ENCODE data around the gene FKBP4.

Gene FKBP4, protein sequence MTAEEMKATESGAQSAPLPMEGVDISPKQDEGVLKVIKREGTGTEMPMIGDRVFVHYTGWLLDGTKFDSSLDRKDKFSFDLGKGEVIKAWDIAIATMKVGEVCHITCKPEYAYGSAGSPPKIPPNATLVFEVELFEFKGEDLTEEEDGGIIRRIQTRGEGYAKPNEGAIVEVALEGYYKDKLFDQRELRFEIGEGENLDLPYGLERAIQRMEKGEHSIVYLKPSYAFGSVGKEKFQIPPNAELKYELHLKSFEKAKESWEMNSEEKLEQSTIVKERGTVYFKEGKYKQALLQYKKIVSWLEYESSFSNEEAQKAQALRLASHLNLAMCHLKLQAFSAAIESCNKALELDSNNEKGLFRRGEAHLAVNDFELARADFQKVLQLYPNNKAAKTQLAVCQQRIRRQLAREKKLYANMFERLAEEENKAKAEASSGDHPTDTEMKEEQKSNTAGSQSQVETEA

DNA sequence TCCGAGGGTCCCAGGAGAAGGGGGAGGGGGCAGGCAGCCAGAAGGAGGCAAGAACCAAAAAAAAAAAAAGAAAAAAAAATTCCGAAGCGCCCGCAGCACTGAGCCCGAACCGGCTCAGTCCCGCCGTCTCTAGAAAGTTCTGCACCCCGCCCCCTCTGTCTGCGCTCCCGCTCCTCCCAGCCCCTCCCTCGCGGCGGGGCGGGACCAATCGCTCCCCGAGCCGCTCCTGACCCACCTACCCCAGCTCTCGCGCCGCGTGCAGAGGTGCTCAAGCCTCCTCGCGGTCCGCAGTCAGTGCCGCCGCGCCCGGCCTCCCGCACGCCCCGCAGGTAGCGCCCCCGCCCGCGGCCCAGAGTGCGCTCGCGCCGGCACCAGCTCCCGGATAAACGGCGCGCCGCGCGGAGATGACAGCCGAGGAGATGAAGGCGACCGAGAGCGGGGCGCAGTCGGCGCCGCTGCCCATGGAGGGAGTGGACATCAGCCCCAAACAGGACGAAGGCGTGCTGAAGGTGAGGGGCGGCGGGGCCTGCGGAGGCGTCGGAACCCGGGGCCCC, at the start of gene FKBP4:
Gene FKBP4 (plus strand): TSS at position 235 of the 554 bp plus-strand sequence. CDS start 170 bp downstream, at position 405.
- Histone ChIP-seq H3K9me2 (replicated peaks; ENCODE audit: control insufficient read depth, low read length) (no peaks in the 10 kb centered on the region), H3K27me3 (ENCODE audit: control insufficient read depth, low read length) (no peaks in the 10 kb centered on the region), H3K36me3 (ENCODE audit: control insufficient read depth, low read length) (peaks cover 41% of the 10 kb centered on the region), H3K27ac (ENCODE audit: low read depth, low read length) (no peak within 1 kb of the TSS), H3K4me2 (ENCODE audit: low read length) (peak within 1 kb of the TSS; percentile 93), H3K79me2 (ENCODE audit: control insufficient read depth, low read length) (peaks cover 50% of the 10 kb centered on the region), H3K9me3 (ENCODE audit: control insufficient read depth, insufficient read depth, low read length) (no peaks in the 10 kb centered on the region), H3K4me1 (ENCODE audit: control insufficient read depth, low read length) (peaks cover 22% of the 10 kb centered on the region), H4K20me1 (ENCODE audit: control insufficient read depth, insufficient read depth, low read depth, low read length) (peaks cover 31% of the 10 kb centered on the region), H3F3A (ENCODE audit: control insufficient read depth, insufficient read depth) (no peaks in the 10 kb centered on the region; the same call in 1 of the 2 replicates), H3K4me3 (ENCODE audit: low read length) (peak within 1 kb of the TSS; percentile 95)
- TF ChIP-seq EZH2phosphoT487 (IDR thresholded peaks at IDR 0.05; ENCODE audit: borderline replicate concordance, low read length) = no peak
- TF ChIP-seq, protein P1, sequence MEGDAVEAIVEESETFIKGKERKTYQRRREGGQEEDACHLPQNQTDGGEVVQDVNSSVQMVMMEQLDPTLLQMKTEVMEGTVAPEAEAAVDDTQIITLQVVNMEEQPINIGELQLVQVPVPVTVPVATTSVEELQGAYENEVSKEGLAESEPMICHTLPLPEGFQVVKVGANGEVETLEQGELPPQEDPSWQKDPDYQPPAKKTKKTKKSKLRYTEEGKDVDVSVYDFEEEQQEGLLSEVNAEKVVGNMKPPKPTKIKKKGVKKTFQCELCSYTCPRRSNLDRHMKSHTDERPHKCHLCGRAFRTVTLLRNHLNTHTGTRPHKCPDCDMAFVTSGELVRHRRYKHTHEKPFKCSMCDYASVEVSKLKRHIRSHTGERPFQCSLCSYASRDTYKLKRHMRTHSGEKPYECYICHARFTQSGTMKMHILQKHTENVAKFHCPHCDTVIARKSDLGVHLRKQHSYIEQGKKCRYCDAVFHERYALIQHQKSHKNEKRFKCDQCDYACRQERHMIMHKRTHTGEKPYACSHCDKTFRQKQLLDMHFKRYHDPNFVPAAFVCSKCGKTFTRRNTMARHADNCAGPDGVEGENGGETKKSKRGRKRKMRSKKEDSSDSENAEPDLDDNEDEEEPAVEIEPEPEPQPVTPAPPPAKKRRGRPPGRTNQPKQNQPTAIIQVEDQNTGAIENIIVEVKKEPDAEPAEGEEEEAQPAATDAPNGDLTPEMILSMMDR (IDR thresholded peaks at IDR 0.05; ENCODE audit: low read depth, low read length, poor library complexity, severe bottlenecking) = no peak

DNA sequence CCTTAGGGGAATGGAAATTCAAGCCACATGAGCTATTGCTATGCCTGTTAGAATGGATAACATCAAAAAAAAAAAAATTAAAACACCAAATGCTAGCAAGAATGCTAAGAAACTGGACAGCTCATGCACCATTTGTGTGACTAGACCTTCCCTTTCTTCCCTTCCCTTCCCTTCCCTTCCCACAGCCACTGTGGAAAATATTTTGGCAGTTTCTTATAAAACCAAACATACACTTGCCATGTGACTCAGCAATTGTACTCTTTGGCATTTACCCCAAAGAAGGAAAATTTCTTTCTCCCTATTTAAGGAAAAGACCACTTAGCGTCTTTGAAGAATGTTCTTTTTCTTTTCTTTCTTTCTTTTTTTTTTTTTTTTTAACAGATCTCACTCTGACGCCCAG, 49.1 kb upstream of the FKBP4 start:
- no peaks in the 10 kb centered on the region for H3K27me3 ChIP-seq (ENCODE audit: control insufficient read depth, low read length)
- H3K79me2 ChIP-seq (ENCODE audit: control insufficient read depth, low read length) = no peaks in the 10 kb centered on the region
- no peaks in the 10 kb centered on the region for H3K36me3 ChIP-seq (ENCODE audit: control insufficient read depth, low read length)
- TF ChIP-seq EZH2phosphoT487 (IDR thresholded peaks at IDR 0.05; ENCODE audit: borderline replicate concordance, low read length) = no peak
- TF ChIP-seq, protein P1 (IDR thresholded peaks at IDR 0.05; ENCODE audit: low read depth, low read length, poor library complexity, severe bottlenecking) = no peak
- no peak overlapping the region for H3K4me3 ChIP-seq (ENCODE audit: low read length)
- no peak overlapping the region for H3K4me2 ChIP-seq (ENCODE audit: low read length)
- no peaks in the 10 kb centered on the region for H4K20me1 ChIP-seq (ENCODE audit: control insufficient read depth, insufficient read depth, low read depth, low read length)
- no peak overlapping the region for H3K27ac ChIP-seq (ENCODE audit: low read depth, low read length)
- H3K9me3 ChIP-seq (ENCODE audit: control insufficient read depth, insufficient read depth, low read length) = no peaks in the 10 kb centered on the region
- H3F3A ChIP-seq (ENCODE audit: control insufficient read depth, insufficient read depth) = no peaks in the 10 kb centered on the region
- H3K4me1 ChIP-seq (ENCODE audit: control insufficient read depth, low read length) = no peaks in the 10 kb centered on the region
- no peaks in the 10 kb centered on the region for H3K9me2 ChIP-seq (replicated peaks; ENCODE audit: control insufficient read depth, low read length)

DNA sequence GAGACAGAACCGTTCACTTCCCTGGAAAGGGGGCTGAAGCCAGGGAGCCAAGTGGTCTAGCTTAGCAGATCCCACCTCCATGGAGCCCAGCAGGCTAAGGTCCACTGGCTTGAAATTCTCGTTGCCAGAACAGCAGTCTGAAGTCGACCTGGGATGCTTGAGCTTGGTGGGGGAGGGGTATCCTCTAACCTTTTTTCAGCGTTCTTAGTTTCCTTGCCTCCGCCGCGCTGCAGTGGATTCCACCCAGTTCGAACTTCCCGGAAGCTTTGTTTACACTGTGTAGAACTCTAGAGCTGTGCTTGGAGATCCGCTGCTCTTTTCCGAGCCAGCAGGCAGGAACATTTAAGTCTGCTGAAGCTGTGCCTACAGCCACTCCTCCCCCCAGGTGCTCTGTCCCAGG, 45.2 kb upstream of the FKBP4 start:
- Histone ChIP-seq H3K27ac (ENCODE audit: low read depth, low read length) (no peak overlapping the region), H3K27me3 (ENCODE audit: control insufficient read depth, low read length) (0 out of 2 replicates have a peak, but pooled peaks cover under 1% of the 10 kb centered on the region), H3K79me2 (ENCODE audit: control insufficient read depth, low read length) (no peaks in the 10 kb centered on the region), H3K36me3 (ENCODE audit: control insufficient read depth, low read length) (no peaks in the 10 kb centered on the region), H3K4me1 (ENCODE audit: control insufficient read depth, low read length) (no peaks in the 10 kb centered on the region), H3K4me2 (ENCODE audit: low read length) (no peak overlapping the region), H4K20me1 (ENCODE audit: control insufficient read depth, insufficient read depth, low read depth, low read length) (no peaks in the 10 kb centered on the region), H3K4me3 (ENCODE audit: low read length) (no peak overlapping the region), H3K9me3 (ENCODE audit: control insufficient read depth, insufficient read depth, low read length) (no peaks in the 10 kb centered on the region), H3K9me2 (replicated peaks; ENCODE audit: control insufficient read depth, low read length) (no peaks in the 10 kb centered on the region), H3F3A (ENCODE audit: control insufficient read depth, insufficient read depth) (no peaks in the 10 kb centered on the region)
- TF ChIP-seq EZH2phosphoT487 (IDR thresholded peaks at IDR 0.05; ENCODE audit: borderline replicate concordance, low read length) = no peak
- TF ChIP-seq, protein P1 (IDR thresholded peaks at IDR 0.05; ENCODE audit: low read depth, low read length, poor library complexity, severe bottlenecking) = no peak

Measured in DOHH2 (cell line).